ENCODE results near the gene TBX21.

The TBX21 gene

DNA sequence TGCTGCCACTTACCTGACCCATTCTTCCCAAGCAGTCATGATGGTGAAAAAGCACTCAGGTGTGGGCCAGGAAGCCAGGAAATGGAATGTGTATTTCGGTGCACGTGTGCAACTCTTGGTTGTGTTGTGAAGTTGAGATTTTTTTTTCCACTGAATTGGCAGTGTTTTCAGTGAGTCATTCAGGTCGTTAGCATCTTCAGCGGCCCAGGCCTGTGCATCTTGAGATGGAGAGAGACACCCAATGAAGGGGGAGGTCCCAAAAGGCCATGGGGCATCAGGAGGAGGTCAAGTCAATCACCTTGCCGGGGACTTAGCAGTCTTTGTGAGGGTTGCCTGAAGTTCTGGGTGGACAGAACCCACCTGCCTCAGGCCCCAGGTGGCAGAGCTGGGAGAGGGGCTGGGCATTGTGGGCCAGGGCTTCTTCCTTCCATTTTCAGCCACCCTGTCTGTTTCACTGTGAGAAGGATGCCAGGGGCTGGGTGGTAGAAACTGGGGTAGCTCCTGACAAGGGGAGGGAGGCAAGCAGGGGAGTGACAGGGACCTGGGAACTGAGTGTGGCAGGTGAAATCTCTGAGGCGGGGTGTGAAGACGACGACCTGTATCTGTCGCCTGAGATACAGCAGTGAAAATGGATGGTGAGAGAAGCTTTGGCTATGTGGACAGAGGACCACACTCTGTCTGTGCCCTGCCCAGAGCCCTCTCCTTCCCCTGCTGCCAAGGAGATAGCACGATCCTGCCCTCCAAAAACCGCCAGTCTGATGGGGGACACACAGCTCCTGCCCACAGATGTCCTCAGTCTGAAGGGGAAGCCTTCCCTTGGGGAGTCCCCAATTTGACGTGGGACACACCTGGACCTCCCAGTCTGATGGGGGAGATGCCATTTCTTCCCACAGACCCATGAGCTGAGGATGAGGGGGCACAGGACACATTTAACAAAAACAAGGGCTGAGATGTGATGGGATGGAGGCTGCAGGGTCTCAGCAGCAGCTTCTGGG, 27.2 kb upstream of the TBX21 start:
- Mint-ChIP-seq H3K36me3 (peaks cover 21% of the 10 kb centered on the region), H3K9me3 (no peaks in the 10 kb centered on the region), H3K27ac (peak overlapping the region; percentile 96), H3K4me3 (peak overlapping the region; percentile 81), H3K27me3 (no peaks in the 10 kb centered on the region), H3K4me1 (peaks cover 77% of the 10 kb centered on the region)

DNA sequence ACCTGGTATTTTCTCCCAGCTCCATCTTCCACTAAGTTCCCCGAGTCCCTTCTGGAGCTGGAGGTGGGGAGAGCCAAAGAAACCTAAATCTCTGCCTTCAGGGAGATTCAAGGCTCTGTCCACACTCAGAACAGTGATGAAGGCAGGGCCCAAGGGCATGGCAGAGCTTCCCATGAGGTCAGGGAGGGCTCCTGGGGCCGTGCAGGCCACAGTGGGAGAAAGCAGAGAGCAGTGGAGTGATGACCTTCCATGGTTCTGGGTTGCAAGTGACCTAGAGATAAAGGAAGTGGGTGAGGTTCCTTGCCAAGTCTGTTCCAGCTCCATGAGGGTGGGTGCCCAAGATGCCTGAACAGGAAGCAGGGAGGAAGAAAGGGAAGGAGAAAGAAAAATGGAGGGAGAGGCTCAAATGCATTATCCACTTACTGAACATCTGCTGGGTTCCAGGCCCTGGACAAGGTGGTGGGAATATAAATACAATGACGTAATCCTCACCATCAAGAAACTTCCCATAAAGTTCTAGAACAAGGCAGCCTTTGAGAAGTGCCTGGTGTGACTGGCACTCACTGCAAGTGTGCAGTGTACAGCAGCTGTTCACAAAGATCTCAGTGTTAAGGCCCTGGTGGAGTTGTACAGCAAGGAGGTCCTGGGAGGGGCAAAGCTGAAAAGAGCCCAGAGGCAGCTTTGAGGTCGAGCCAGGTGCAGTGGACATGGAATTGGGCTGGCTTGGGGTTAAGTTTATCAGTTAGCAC, 25.8 kb upstream of the TBX21 start:
- H3K4me3 Mint-ChIP-seq = peak overlapping the region; percentile 81
- H3K36me3 Mint-ChIP-seq = peaks cover 20% of the 10 kb centered on the region
- H3K27me3 Mint-ChIP-seq = no peaks in the 10 kb centered on the region
- H3K4me1 Mint-ChIP-seq = peaks cover 75% of the 10 kb centered on the region
- H3K9me3 Mint-ChIP-seq = no peaks in the 10 kb centered on the region
- peak overlapping the region; percentile 96 for H3K27ac Mint-ChIP-seq

DNA sequence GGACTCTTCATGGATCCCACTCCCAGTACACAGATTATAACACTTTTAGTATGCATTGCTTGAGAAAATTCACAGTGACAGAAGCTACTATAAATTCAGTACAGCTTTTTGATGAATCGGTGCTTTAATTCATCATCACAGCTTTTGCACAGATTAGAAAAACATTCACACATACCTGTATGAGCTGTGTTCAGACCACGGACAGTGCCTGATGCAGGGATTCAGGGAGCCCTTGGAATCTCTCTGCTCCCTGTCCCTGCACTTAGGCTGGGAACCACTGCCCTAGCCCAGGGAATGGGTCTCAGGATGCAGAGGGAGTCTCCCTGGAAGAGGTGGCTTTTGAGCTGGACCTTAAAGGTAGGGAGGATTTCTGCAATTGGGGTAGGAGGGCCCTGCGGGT, 25.2 kb upstream of the TBX21 start:
- Mint-ChIP-seq H3K27me3 (no peaks in the 10 kb centered on the region), H3K4me1 (peaks cover 77% of the 10 kb centered on the region), H3K4me3 (no peak overlapping the region), H3K9me3 (no peaks in the 10 kb centered on the region), H3K27ac (no peak overlapping the region), H3K36me3 (peaks cover 17% of the 10 kb centered on the region)

DNA sequence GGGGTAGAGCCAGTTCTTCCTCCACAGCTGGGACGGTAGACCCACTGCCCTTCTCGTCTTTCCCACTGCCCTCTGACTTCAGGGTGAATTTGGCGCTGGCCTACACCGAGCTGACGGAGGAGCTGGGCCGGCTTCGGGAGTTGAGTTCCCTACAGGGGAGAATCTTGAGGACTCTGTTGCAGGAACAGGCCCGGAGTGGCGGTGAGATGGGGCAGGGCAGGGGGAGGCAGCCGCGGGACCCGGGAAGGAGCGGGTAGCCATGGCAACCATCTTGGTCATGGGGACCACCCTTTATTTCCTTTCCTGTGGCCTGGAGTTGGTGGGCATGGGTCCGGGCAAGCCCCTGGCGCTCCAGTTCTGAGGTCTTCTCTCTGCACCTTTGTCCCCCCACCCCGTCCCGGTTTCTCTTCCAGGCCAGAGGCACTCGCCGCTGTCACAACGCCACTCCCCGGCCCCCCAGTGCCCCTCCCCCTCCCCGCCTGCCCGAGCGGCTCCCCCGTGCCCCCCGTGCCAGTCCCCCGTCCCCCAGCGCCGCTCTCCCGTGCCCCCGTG, 24.6 kb upstream of the TBX21 start:
- H3K27me3 Mint-ChIP-seq = no peaks in the 10 kb centered on the region
- peaks cover 17% of the 10 kb centered on the region for H3K36me3 Mint-ChIP-seq
- H3K9me3 Mint-ChIP-seq = no peaks in the 10 kb centered on the region
- peaks cover 76% of the 10 kb centered on the region for H3K4me1 Mint-ChIP-seq
- no peak overlapping the region for H3K27ac Mint-ChIP-seq
- no peak overlapping the region for H3K4me3 Mint-ChIP-seq

DNA sequence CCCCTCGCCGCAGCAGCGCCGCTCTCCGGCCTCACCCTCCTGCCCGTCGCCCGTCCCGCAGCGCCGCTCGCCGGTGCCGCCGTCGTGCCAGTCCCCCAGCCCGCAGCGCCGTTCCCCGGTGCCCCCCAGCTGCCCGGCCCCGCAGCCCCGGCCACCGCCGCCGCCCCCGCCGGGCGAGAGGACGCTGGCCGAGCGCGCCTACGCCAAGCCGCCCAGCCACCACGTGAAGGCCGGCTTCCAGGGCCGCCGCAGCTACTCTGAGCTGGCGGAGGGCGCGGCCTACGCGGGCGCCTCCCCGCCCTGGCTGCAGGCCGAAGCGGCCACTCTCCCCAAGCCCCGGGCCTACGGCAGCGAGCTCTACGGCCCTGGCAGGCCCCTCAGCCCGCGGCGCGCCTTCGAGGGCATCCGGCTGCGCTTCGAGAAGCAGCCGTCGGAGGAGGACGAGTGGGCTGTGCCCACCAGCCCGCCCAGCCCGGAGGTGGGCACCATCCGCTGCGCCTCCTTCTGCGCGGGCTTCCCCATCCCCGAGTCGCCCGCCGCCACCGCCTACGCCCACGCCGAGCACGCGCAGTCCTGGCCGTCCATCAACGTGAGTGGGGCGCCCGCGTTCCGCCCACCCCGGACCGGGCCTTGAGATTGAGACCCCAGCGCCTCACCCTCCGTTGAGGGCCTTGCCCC, 24.0 kb upstream of the TBX21 start:
- Mint-ChIP-seq H3K27ac (no peak overlapping the region), H3K9me3 (no peaks in the 10 kb centered on the region), H3K36me3 (peaks cover 14% of the 10 kb centered on the region), H3K4me1 (peaks cover 73% of the 10 kb centered on the region), H3K4me3 (no peak overlapping the region), H3K27me3 (no peaks in the 10 kb centered on the region)

DNA sequence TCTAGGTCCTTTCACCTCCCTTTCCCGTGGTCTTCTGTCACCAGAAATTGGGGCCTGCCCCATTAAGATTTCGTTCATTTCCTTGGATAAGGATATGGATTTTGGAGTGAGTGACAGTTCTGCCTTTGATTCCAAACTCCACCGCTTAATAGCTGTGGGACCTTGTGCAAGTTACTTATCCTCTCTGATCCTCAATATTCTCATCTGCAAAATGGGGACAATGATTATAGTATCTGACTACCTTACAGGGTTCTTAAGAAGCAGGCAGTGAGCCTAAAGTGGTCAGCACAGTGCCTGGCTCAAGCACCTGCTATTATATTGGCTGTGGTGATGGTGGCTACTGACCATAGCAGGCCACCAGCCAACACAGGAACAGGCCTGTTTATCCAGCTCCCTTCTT, 23.4 kb upstream of the TBX21 start:
- no peak overlapping the region for H3K4me3 Mint-ChIP-seq
- no peaks in the 10 kb centered on the region for H3K27me3 Mint-ChIP-seq
- no peaks in the 10 kb centered on the region for H3K9me3 Mint-ChIP-seq
- H3K27ac Mint-ChIP-seq = peak overlapping the region; percentile 55
- H3K4me1 Mint-ChIP-seq = peaks cover 72% of the 10 kb centered on the region
- peaks cover 14% of the 10 kb centered on the region for H3K36me3 Mint-ChIP-seq

DNA sequence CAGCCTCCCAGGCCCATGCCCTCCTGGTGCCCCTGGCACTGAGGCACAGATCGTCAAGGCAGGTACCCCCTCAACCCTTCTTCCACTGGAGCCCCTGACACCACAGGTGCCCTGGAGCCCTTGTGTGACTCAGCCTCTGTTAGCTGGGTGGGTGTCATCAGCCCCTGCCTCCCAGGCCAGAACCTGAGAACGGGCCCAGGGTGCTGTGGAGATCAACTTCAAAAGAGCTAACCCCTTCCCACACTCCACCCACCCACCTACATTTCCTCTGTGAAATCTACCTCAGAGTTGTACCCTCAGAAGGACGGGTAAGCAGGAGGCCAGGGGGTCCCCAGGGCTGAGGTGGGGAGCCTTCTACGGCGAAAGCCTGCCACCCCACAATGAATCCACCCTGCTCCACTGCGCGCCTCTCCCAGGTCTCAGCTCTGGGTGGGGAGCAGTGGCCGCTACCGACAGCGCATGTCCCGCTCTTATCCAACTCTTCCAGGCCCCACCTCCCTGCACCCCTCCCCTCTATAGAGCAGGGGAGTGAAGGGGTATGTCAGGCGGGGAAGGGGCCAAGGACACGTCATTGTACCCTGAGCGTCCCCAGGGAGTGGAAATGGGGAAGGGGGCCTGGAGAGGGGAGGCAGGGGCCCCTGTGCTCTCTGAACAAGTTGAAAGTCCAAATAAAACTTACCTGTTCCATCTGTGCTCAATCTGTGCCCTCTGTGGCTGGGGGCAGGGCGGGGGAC, 21.5 kb upstream of the TBX21 start:
- peaks cover 8% of the 10 kb centered on the region for H3K36me3 Mint-ChIP-seq
- H3K4me3 Mint-ChIP-seq = no peak overlapping the region
- no peaks in the 10 kb centered on the region for H3K9me3 Mint-ChIP-seq
- H3K4me1 Mint-ChIP-seq = peaks cover 70% of the 10 kb centered on the region
- H3K27me3 Mint-ChIP-seq = no peaks in the 10 kb centered on the region
- H3K27ac Mint-ChIP-seq = peak overlapping the region; percentile 57

DNA sequence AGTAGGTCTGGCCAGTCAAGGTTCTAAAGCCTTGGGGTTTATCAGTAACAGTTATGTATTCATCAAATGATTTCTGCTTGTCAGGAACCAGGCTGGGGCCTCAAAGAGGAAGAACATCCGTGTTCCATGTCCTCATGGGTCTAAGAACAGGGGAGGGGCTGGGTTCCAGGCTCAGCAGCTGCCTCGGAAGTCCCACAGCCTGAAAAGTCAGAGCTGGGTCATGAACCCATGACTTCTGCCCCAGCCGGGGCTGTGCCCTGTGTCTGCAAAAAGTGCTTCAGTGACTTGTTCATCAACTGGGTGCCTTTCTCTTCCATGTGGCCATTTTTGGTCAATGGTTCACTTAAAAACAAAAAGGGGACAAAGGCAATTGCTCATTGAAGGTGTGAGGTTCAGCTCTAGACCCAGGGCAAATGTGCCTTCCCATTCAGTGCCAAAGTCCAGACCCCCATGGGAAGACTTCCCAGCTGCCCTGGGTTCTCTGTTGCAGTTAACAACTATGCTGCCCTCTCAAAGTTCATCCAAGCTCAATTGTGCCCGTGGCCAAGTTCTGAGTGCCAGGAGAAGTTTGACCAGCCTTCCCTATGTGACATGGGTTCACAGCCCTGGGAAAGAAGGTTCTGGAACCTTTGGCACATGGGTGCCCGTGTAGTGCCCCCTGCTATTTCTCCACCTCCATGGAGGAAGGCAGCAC, 20.6 kb upstream of the TBX21 start:
- peaks cover 70% of the 10 kb centered on the region for H3K4me1 Mint-ChIP-seq

DNA sequence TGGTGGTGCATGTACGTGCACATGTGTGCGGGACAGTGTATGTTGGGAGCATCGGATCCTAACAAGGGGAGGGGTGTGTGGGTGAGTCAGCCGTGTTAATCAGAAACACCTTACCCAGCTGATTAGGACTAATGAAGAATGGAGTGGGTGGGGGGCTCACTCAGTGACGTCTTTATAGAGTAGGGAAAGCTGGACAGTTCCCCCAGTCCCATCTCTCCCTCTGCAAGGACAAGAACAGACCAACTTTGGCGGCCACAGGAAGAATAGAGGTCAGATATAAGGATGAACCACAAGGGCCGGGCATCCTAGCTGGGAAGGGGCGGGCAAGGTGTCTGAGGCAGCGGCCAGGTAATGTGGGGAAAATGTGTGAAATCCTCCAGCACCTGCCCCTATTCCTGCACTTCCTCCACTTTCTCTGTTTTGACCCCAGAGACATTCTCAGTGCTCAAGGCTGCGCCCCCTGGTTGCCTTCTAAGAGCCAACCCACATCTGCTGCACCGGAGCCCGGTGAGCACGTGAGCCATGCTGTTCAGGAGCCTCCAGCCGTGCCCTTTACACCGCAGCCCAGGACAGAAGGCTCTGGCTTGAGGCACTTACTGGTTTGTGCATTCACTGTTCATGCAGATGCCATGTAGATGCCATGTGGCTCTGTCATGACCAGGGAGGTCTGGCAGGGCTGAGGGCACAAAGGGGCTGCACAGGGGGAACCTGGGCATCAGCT, 18.9 kb upstream of the TBX21 start:
- Mint-ChIP-seq H3K27me3 (no peaks in the 10 kb centered on the region), H3K9me3 (no peaks in the 10 kb centered on the region), H3K36me3 (peaks cover 8% of the 10 kb centered on the region), H3K27ac (no peak overlapping the region), H3K4me3 (no peak overlapping the region), H3K4me1 (peaks cover 82% of the 10 kb centered on the region)

More for the DNA sequence above, 20.6 kb upstream of the TBX21 start:
- Mint-ChIP-seq H3K36me3 (peaks cover 8% of the 10 kb centered on the region), H3K27me3 (no peaks in the 10 kb centered on the region), H3K4me3 (no peak overlapping the region), H3K9me3 (no peaks in the 10 kb centered on the region), H3K27ac (peak overlapping the region; percentile 57)

DNA sequence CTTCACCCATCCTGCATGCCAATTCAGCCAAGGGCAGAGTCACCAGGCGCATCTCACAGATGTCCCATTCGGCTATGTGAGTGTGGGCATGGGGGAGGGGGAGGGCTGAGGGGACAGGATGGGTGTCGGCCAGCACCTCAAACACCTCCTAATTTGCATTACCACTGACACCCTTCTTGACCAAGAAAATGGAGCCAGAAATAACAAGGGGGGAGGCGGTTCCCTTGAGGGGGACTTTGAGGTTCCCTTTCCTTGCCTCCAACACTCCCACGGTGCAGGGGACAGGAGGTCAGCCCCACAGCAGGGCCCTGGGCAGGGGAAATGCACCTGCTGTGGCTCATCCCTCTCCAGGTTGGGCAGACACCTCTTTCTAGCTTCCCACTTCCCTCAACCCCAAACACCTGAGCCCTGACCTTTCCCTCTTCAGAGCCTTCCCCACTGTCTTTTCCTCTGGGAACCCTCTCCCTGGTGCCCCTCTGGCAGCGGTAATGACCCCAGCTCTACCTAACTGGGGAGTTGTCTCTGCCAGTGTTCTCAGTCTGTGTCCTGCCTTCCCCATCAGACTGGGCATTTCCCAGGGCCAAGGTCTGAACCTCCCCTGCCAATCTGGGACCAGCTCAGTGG, 18.2 kb upstream of the TBX21 start:
- H3K36me3 Mint-ChIP-seq = peaks cover 8% of the 10 kb centered on the region
- peak overlapping the region; percentile 76 for H3K27ac Mint-ChIP-seq
- no peaks in the 10 kb centered on the region for H3K9me3 Mint-ChIP-seq
- no peaks in the 10 kb centered on the region for H3K27me3 Mint-ChIP-seq
- peak overlapping the region; percentile 89 for H3K4me3 Mint-ChIP-seq
- peaks cover 84% of the 10 kb centered on the region for H3K4me1 Mint-ChIP-seq

DNA sequence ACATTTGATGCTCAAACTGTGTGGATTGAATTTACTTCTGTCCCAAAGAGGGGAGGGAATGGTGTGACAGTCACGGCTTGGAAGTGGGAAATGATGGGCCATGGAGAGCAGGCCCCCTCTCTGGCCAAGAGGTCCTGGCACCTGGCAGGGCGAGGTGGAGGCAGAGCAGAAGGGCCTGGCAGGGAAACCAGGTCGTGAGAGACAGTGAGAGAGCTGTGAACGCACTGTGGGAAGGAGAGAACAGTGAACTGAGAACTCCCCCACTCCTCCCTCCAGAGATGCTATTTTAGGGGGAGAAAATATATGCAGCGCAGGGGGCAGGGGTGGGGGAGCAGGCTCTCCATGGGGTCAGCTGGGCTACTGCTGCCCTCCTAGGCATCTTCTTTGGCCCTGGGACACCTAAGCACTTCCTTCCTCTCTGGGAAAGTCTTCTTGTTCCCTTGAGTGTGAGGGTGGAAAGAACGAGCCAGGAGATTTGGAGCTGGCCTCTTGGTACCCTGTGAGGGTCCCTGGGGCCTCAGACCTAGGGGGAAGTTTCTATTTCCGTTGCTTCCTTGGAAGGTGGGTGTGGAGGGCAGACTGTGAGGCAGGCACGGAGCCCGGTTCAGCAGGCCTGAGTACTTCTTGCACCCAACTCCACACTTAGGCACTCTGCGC, 17.2 kb upstream of the TBX21 start:
- Mint-ChIP-seq H3K27ac (peak overlapping the region; percentile 76), H3K4me3 (peak overlapping the region; percentile 89), H3K4me1 (peaks cover 86% of the 10 kb centered on the region)

DNA sequence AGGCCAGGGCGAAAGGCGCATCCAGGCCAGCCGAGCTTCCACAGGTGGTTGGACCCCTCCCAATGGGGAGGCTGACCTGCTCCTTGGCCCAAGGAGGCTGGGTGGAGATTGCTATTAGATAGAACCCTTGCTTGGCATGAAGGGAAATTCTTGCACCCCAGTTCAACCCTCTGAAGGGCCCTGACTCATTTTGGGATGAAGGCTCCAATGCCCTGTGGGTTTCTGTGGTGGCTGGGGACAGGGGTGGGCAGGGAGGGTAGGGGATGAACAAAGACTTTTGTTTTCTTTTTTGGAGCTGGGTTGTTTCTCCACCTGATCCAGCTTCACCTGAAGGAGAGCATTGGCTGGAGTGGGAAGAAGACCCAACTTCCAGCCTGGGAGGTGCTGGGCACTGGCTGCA, 16.7 kb upstream of the TBX21 start:
- H3K27ac Mint-ChIP-seq = peak overlapping the region; percentile 100

More for the DNA sequence above, 17.2 kb upstream of the TBX21 start:
- Mint-ChIP-seq H3K36me3 (peaks cover 4% of the 10 kb centered on the region), H3K9me3 (no peaks in the 10 kb centered on the region), H3K27me3 (no peaks in the 10 kb centered on the region)

DNA sequence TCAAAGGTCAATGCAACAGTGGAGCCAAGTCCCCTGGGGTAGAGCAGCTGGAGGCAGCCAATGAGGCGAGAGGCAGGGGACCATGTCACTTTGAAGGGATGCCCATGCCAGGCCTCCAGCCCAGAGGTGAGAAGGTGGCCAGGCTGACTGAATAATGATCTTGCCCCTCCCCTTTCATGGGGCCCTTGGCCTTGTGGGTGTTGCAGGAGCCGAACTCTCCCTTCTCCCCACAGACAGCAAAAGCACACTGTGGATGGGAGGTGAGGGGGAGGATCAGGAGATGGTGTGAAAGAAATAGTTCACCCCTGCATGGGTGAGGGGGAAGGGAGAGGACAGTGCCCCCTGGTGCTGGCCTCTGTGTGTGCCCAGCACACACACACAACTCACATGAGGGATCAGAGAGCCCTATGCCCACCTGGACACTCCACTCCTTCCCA, 15.8 kb upstream of the TBX21 start:
- H3K4me3 Mint-ChIP-seq = peak overlapping the region; percentile 89

More for the DNA sequence above, 16.7 kb upstream of the TBX21 start:
- H3K36me3 Mint-ChIP-seq = peaks cover 4% of the 10 kb centered on the region
- peaks cover 90% of the 10 kb centered on the region for H3K4me1 Mint-ChIP-seq
- no peaks in the 10 kb centered on the region for H3K27me3 Mint-ChIP-seq
- peak overlapping the region; percentile 89 for H3K4me3 Mint-ChIP-seq
- H3K9me3 Mint-ChIP-seq = no peaks in the 10 kb centered on the region

More for the DNA sequence above, 15.8 kb upstream of the TBX21 start:
- Mint-ChIP-seq H3K27me3 (no peaks in the 10 kb centered on the region), H3K36me3 (no peaks in the 10 kb centered on the region), H3K4me1 (peaks cover 91% of the 10 kb centered on the region), H3K27ac (peak overlapping the region; percentile 100), H3K9me3 (no peaks in the 10 kb centered on the region)
